Smooth muscle cell (in vitro differentiated cells): ENCODE results near the gene NFIX. TPM values are rescaled to one million over a fixed set of nuclear protein-coding genes. Genes with fewer than 3 reads are reported as not detected.

Experiments
- DNase-seq: peaks from one replicate; lab custom pipeline; 2025; ENCODE audit not compliant: unreplicated experiment; lab: John Stamatoyannopoulos, UW
- H2AFZ ChIP-seq: fragments of 200-600 bp; sonication (generic); 2 replicates; pipeline ENCODE4 v1.6.0; 2016; ENCODE audit warnings: antibody characterized with exemption, low read depth, mild to moderate bottlenecking
- H3F3A ChIP-seq: fragments of 200-600 bp; sonication (generic); 2 replicates; pipeline ENCODE4 v1.6.0; 2017; ENCODE audit warnings: antibody characterized with exemption, low read depth
- H3K27ac ChIP-seq: fragments of 200-600 bp; sonication (generic); 2 replicates; pipeline ENCODE4 v1.5.1; 2016; ENCODE audit warnings: low read depth, mild to moderate bottlenecking
- H3K27me3 ChIP-seq: fragments of 200-600 bp; sonication (generic); 2 replicates; pipeline ENCODE4 v1.6.1; 2016; ENCODE audit warnings: low read depth, mild to moderate bottlenecking
- H3K36me3 ChIP-seq: fragments of 200-600 bp; sonication (generic); 2 replicates; pipeline ENCODE4 v1.5.1; 2016; ENCODE audit warnings: low read depth
- H3K4me1 ChIP-seq: fragments of 200-600 bp; sonication (generic); 2 replicates; pipeline ENCODE4 v1.5.1; 2016; ENCODE audit warnings: low read depth
- H3K4me2 ChIP-seq: fragments of 200-600 bp; sonication (generic); 2 replicates; pipeline ENCODE4 v1.6.0; 2016; ENCODE audit warnings: mild to moderate bottlenecking
- H3K4me3 ChIP-seq: fragments of 200-600 bp; sonication (generic); 2 replicates; pipeline ENCODE4 v1.5.1; 2016; ENCODE audit warnings: mild to moderate bottlenecking
- H3K79me2 ChIP-seq: fragments of 200-600 bp; sonication (generic); 2 replicates; pipeline ENCODE4 v1.6.0; 2016; ENCODE audit warnings: low read depth, mild to moderate bottlenecking
- H3K9ac ChIP-seq: fragments of 200-600 bp; sonication (generic); 2 replicates; pipeline ENCODE4 v1.6.0; 2016; ENCODE audit warnings: low read depth
- H3K9me3 ChIP-seq: fragments of 200-600 bp; sonication (generic); replicated peaks from 2 replicates; pipeline ENCODE4 v1.5.1; 2016; ENCODE audit warnings: low read depth
- H4K20me1 ChIP-seq: fragments of 200-600 bp; sonication (generic); 2 replicates; pipeline ENCODE4 v1.6.0; 2016; ENCODE audit warnings: low read depth
- CTCF ChIP-seq: fragments of 200-600 bp; sonication (generic); IDR thresholded peaks from 2 replicates; pipeline ENCODE4 v1.5.1; 2017; ENCODE audit warnings: borderline replicate concordance, mild to moderate bottlenecking, antibody characterized with exemption; ENCODE audit not compliant: insufficient read depth, poor library complexity, severe bottlenecking
- WGBS: methylation state at CpG from one replicate; pipeline ENCODE4 v1.1.7; 2016; ENCODE audit warnings: low lambda C conversion rate; 5-methylcytosine and 5-hydroxymethylcytosine counted together
- polyA plus RNA-seq: library from polyadenylated mRNA; unstranded; fragments of >200 nt; fragmentation: Nextera tagmentation; extraction: Ambion mirVana; gene quantifications from 2 replicates; pipeline ENCODE4 v1.2.1, GENCODE V29; 2016
- total RNA-seq: library from RNA; depleted of rRNA; stranded (reverse); fragments of >200 nt; gene quantifications from 2 replicates; pipeline ENCODE4 v1.2.3, GENCODE V29; 2014

Gene NFIX
- total and polyA plus RNA-seq, 2 experiments from 2014 or later: 1.9 to 2.3 TPM

GRCh38 chr19:13033819-13034611 is 38.7 kb downstream of the NFIX start:
- peaks cover 16% of the 10 kb centered on the region for H3K27me3 ChIP-seq
- no peaks in the 10 kb centered on the region for H3K79me2 ChIP-seq
- no peak overlapping the region for H3K4me2 ChIP-seq
- 63% methylated on average over 8 of the region's 8 CpGs for WGBS
- DNase-seq: no peak
- H3K9ac ChIP-seq: no peak overlapping the region
- no peaks in the 10 kb centered on the region for H4K20me1 ChIP-seq
- no peak overlapping the region for H3K4me3 ChIP-seq
- TF ChIP-seq CTCF: peak; percentile 45
- H3K36me3 ChIP-seq: no peaks in the 10 kb centered on the region
- no peaks in the 10 kb centered on the region for H3F3A ChIP-seq
- no peaks in the 10 kb centered on the region for H3K9me3 ChIP-seq
- peaks cover 20% of the 10 kb centered on the region for H3K4me1 ChIP-seq
- no peak overlapping the region for H2AFZ ChIP-seq
- H3K27ac ChIP-seq: no peak overlapping the region

GRCh38 chr19:13034636-13035035 is 39.4 kb downstream of the NFIX start:
- Histone ChIP-seq H3K9me3 (no peaks in the 10 kb centered on the region), H3K4me3 (no peak overlapping the region), H4K20me1 (no peaks in the 10 kb centered on the region), H3K4me2 (no peak overlapping the region), H3K27ac (no peak overlapping the region), H3K9ac (no peak overlapping the region), H3F3A (no peaks in the 10 kb centered on the region), H3K36me3 (no peaks in the 10 kb centered on the region), H3K27me3 (peaks cover 10% of the 10 kb centered on the region), H3K79me2 (no peaks in the 10 kb centered on the region), H2AFZ (no peak overlapping the region), H3K4me1 (peaks cover 20% of the 10 kb centered on the region)
- DNase-seq: no peak
- TF ChIP-seq CTCF: no peak
- WGBS: 88% methylated on average over 8 of the region's 8 CpGs

- H4K20me1 ChIP-seq: no peaks in the 10 kb centered on the region
- no peak for DNase-seq
- H3F3A ChIP-seq: no peaks in the 10 kb centered on the region
- 93% methylated on average over 13 of the region's 13 CpGs for WGBS
- no peaks in the 10 kb centered on the region for H3K36me3 ChIP-seq
- no peaks in the 10 kb centered on the region for H3K9me3 ChIP-seq
- no peak overlapping the region for H3K9ac ChIP-seq
- H3K4me2 ChIP-seq: no peak overlapping the region
- H3K79me2 ChIP-seq: no peaks in the 10 kb centered on the region
- no peak overlapping the region for H3K4me3 ChIP-seq
- TF ChIP-seq CTCF: no peak
- no peaks in the 10 kb centered on the region for H3K27me3 ChIP-seq
- no peak overlapping the region for H2AFZ ChIP-seq
- H3K27ac ChIP-seq: peak overlapping the region; percentile 64
- peaks cover 20% of the 10 kb centered on the region for H3K4me1 ChIP-seq
These were observed 40.6 kb downstream of the NFIX start for GRCh38 chr19:13035820-13036365.
